Stomach (tissue), 4 donors: ENCODE data around the gene ZEB1.

ENCODE experiments used
- CTCF ChIP-seq, 7 experiments: fragments of 450-650 bp in 4 of 7; fragments of 200-600 bp in 3 of 7; sonication (generic) in 3 of 7; IDR thresholded peaks; one replicate each; pipeline ENCODE4 v1.5.1; 2016 to 2019; ENCODE audit warnings: antibody characterized with exemption in 7 of 7, control low read depth in 2 of 7, mild to moderate bottlenecking in 1 of 7
- EP300 ChIP-seq: sonication (generic); formaldehyde crosslinking; IDR thresholded peaks from one replicate; pipeline ENCODE4 v1.6.1; 2017; ENCODE audit warnings: antibody characterized with exemption
- POLR2AphosphoS5 ChIP-seq, 3 donors: sonication (generic); formaldehyde crosslinking; IDR thresholded peaks; one replicate each; pipeline ENCODE4 v1.6.1; 2016; ENCODE audit warnings: antibody characterized with exemption in 3 of 3

GRCh38 chr10:31477584-31477983 is 158.6 kb downstream of the ZEB1 start:
- TF ChIP-seq POLR2AphosphoS5 (IDR thresholded peaks at IDR 0.05) (no peak), CTCF (IDR thresholded peaks at IDR 0.05) (no peak), EP300 (no peak)
